Dendritic cell treated with granulocyte-macrophage colony-stimulating factor and Interleukin-4, amounts not matched to agents 40 ng/mL and 50 ng/mL, for 4 days (primary cell): ENCODE results near the gene SOBP.

Experiments
- H3K27ac Mint-ChIP-seq: one replicate; pipeline ENCODE4 v1.8.0; 2022; ENCODE audit warnings: mild to moderate bottlenecking, mixed read lengths
- H3K27me3 Mint-ChIP-seq: one replicate; pipeline ENCODE4 v1.8.0; 2022; ENCODE audit warnings: mild to moderate bottlenecking, mixed read lengths
- H3K36me3 Mint-ChIP-seq: one replicate; pipeline ENCODE4 v1.8.0; 2022; ENCODE audit warnings: low read depth, mixed read lengths
- H3K4me1 Mint-ChIP-seq: one replicate; pipeline ENCODE4 v1.8.0; 2022; ENCODE audit warnings: low read depth, mixed read lengths
- H3K4me3 Mint-ChIP-seq: one replicate; pipeline ENCODE4 v1.8.0; 2022; ENCODE audit warnings: mild to moderate bottlenecking, moderate library complexity, mixed read lengths
- H3K9me3 Mint-ChIP-seq: one replicate; pipeline ENCODE4 v1.8.0; 2022; ENCODE audit warnings: mixed read lengths
- intact Hi-C: fragments of 100-400 bp; cut with micrococcal nuclease; formaldehyde crosslinking; loops from one replicate; pipeline ENCODE4 v1.15.0; 2022

SOBP gene

GRCh38 chr6:107638493-107638892, 148.6 kb downstream of the SOBP start:
- no peak overlapping the region for H3K4me3 Mint-ChIP-seq
- H3K4me1 Mint-ChIP-seq: peaks cover 18% of the 10 kb centered on the region
- no peaks in the 10 kb centered on the region for H3K36me3 Mint-ChIP-seq
- H3K27me3 Mint-ChIP-seq: peaks cover 60% of the 10 kb centered on the region
- H3K27ac Mint-ChIP-seq: no peak overlapping the region
- H3K9me3 Mint-ChIP-seq: no peaks in the 10 kb centered on the region
- intact Hi-C loops: no loop called here

GRCh38 chr6:107639511-107639910, 149.6 kb downstream of the SOBP start:
- intact Hi-C loops: no loop called here
- Mint-ChIP-seq H3K4me3 (no peak overlapping the region), H3K4me1 (peaks cover 18% of the 10 kb centered on the region), H3K36me3 (no peaks in the 10 kb centered on the region), H3K27ac (no peak overlapping the region), H3K27me3 (peaks cover 50% of the 10 kb centered on the region), H3K9me3 (no peaks in the 10 kb centered on the region)

GRCh38 chr6:107641071-107641470, 151.2 kb downstream of the SOBP start:
- intact Hi-C loops: no loop called here
- no peak overlapping the region for H3K27ac Mint-ChIP-seq
- no peak overlapping the region for H3K4me3 Mint-ChIP-seq
- peaks cover 41% of the 10 kb centered on the region for H3K27me3 Mint-ChIP-seq
- no peaks in the 10 kb centered on the region for H3K9me3 Mint-ChIP-seq
- H3K4me1 Mint-ChIP-seq: peaks cover 27% of the 10 kb centered on the region
- no peaks in the 10 kb centered on the region for H3K36me3 Mint-ChIP-seq

- Mint-ChIP-seq H3K4me1 (peaks cover 27% of the 10 kb centered on the region), H3K4me3 (no peak overlapping the region), H3K36me3 (no peaks in the 10 kb centered on the region), H3K27ac (no peak overlapping the region), H3K9me3 (no peaks in the 10 kb centered on the region), H3K27me3 (peaks cover 37% of the 10 kb centered on the region)
- intact Hi-C loops: no loop called here
These were observed 151.6 kb downstream of the SOBP start for GRCh38 chr6:107641500-107641941.

- H3K27ac Mint-ChIP-seq: no peak overlapping the region
- H3K4me1 Mint-ChIP-seq: peaks cover 30% of the 10 kb centered on the region
- H3K36me3 Mint-ChIP-seq: no peaks in the 10 kb centered on the region
- H3K27me3 Mint-ChIP-seq: peaks cover 29% of the 10 kb centered on the region
- no peaks in the 10 kb centered on the region for H3K9me3 Mint-ChIP-seq
- intact Hi-C loops: no loop called here
- no peak overlapping the region for H3K4me3 Mint-ChIP-seq
These were observed 152.4 kb downstream of the SOBP start for GRCh38 chr6:107642095-107642860.

GRCh38 chr6:107642861-107643328, 153.0 kb downstream of the SOBP start:
- no peaks in the 10 kb centered on the region for H3K36me3 Mint-ChIP-seq
- H3K27me3 Mint-ChIP-seq: peaks cover 26% of the 10 kb centered on the region
- H3K27ac Mint-ChIP-seq: no peak overlapping the region
- H3K4me1 Mint-ChIP-seq: peaks cover 35% of the 10 kb centered on the region
- H3K4me3 Mint-ChIP-seq: no peak overlapping the region
- intact Hi-C loops: no loop called here
- no peaks in the 10 kb centered on the region for H3K9me3 Mint-ChIP-seq

- H3K36me3 Mint-ChIP-seq: no peaks in the 10 kb centered on the region
- intact Hi-C loops: no loop called here
- peaks cover 35% of the 10 kb centered on the region for H3K4me1 Mint-ChIP-seq
- no peak overlapping the region for H3K4me3 Mint-ChIP-seq
- no peaks in the 10 kb centered on the region for H3K9me3 Mint-ChIP-seq
- peaks cover 17% of the 10 kb centered on the region for H3K27me3 Mint-ChIP-seq
- H3K27ac Mint-ChIP-seq: no peak overlapping the region
These were observed 154.6 kb downstream of the SOBP start for GRCh38 chr6:107644513-107644912.

GRCh38 chr6:107645740-107646139, 155.8 kb downstream of the SOBP start:
- peaks cover 7% of the 10 kb centered on the region for H3K27me3 Mint-ChIP-seq
- no peaks in the 10 kb centered on the region for H3K9me3 Mint-ChIP-seq
- H3K4me1 Mint-ChIP-seq: peaks cover 35% of the 10 kb centered on the region
- H3K36me3 Mint-ChIP-seq: no peaks in the 10 kb centered on the region
- intact Hi-C loops: no loop called here
- no peak overlapping the region for H3K4me3 Mint-ChIP-seq
- no peak overlapping the region for H3K27ac Mint-ChIP-seq

- Mint-ChIP-seq H3K4me3 (no peak overlapping the region), H3K27ac (no peak overlapping the region), H3K27me3 (peaks cover 7% of the 10 kb centered on the region), H3K4me1 (peaks cover 35% of the 10 kb centered on the region), H3K36me3 (no peaks in the 10 kb centered on the region), H3K9me3 (no peaks in the 10 kb centered on the region)
- intact Hi-C loops: no loop called here
These were observed 156.3 kb downstream of the SOBP start for GRCh38 chr6:107646176-107646575.

- Mint-ChIP-seq H3K4me3 (no peak overlapping the region), H3K36me3 (no peaks in the 10 kb centered on the region), H3K9me3 (no peaks in the 10 kb centered on the region), H3K27me3 (peaks cover 4% of the 10 kb centered on the region), H3K27ac (no peak overlapping the region), H3K4me1 (peaks cover 32% of the 10 kb centered on the region)
- intact Hi-C loops: no loop called here
These were observed 157.0 kb downstream of the SOBP start for GRCh38 chr6:107646776-107647438.

- Mint-ChIP-seq H3K4me3 (no peak overlapping the region), H3K27me3 (peaks cover 4% of the 10 kb centered on the region), H3K9me3 (no peaks in the 10 kb centered on the region), H3K36me3 (no peaks in the 10 kb centered on the region), H3K27ac (no peak overlapping the region), H3K4me1 (peaks cover 31% of the 10 kb centered on the region)
- intact Hi-C loops: no loop called here
These were observed 157.6 kb downstream of the SOBP start for GRCh38 chr6:107647439-107647948.

GRCh38 chr6:107648983-107649382, 159.1 kb downstream of the SOBP start:
- Mint-ChIP-seq H3K36me3 (no peaks in the 10 kb centered on the region), H3K4me1 (peaks cover 38% of the 10 kb centered on the region), H3K9me3 (no peaks in the 10 kb centered on the region), H3K27ac (no peak overlapping the region), H3K4me3 (no peak overlapping the region), H3K27me3 (peaks cover 4% of the 10 kb centered on the region)
- intact Hi-C loops: no loop called here

GRCh38 chr6:107652526-107653182, 162.7 kb downstream of the SOBP start:
- Mint-ChIP-seq H3K36me3 (no peaks in the 10 kb centered on the region), H3K4me3 (no peak overlapping the region), H3K4me1 (peaks cover 53% of the 10 kb centered on the region), H3K27ac (no peak overlapping the region), H3K27me3 (peaks cover 3% of the 10 kb centered on the region), H3K9me3 (no peaks in the 10 kb centered on the region)
- intact Hi-C loops: no loop called here

- intact Hi-C loops: no loop called here
- no peaks in the 10 kb centered on the region for H3K9me3 Mint-ChIP-seq
- peaks cover 56% of the 10 kb centered on the region for H3K4me1 Mint-ChIP-seq
- H3K27me3 Mint-ChIP-seq: peaks cover 3% of the 10 kb centered on the region
- H3K27ac Mint-ChIP-seq: no peak overlapping the region
- no peak overlapping the region for H3K4me3 Mint-ChIP-seq
- no peaks in the 10 kb centered on the region for H3K36me3 Mint-ChIP-seq
These were observed 163.3 kb downstream of the SOBP start for GRCh38 chr6:107653183-107653580.
